Keratinocyte (primary cell): ENCODE data around the gene TMEM234. TPM values are rescaled to one million over a fixed set of nuclear protein-coding genes. Genes with fewer than 3 reads are reported as not detected.

Experiments used
- DNase-seq: peaks from one replicate; pipeline ENCODE4 v3.0.0-alpha.2; 2011; ENCODE audit warnings: low read depth, missing footprints, low spot score
- FAIRE-seq: peaks from 2 replicates; lab custom pipeline; 2011; peaks lifted over from hg19 to GRCh38; lab: Jason Lieb, UNC
- H2AFZ ChIP-seq: 2 replicates; pipeline ENCODE4 v1.6.0; 2012; ENCODE audit warnings: low read length, control low read depth, inconsistent platforms; ENCODE audit not compliant: control insufficient read depth
- H3K27ac ChIP-seq: 2 replicates; pipeline ENCODE4 v1.5.1; 2011; ENCODE audit warnings: low read length; ENCODE audit not compliant: control insufficient read depth, insufficient read depth
- H3K27me3 ChIP-seq: 3 replicates; pipeline ENCODE4 v1.6.0; 2011; ENCODE audit warnings: low read length; ENCODE audit not compliant: control insufficient read depth, insufficient read depth; ENCODE audit errors: extremely low read depth
- H3K36me3 ChIP-seq, 2 experiments: 2 replicates in 1 of 2; 3 replicates in 1 of 2; pipeline ENCODE4 v1.5.1; 2011; ENCODE audit warnings: low read length in 2 of 2, mild to moderate bottlenecking in 1 of 2; ENCODE audit not compliant: control insufficient read depth in 2 of 2, insufficient read depth in 2 of 2; ENCODE audit errors: extremely low read depth in 1 of 2
- H3K4me1 ChIP-seq: 3 replicates; pipeline ENCODE4 v1.5.1; 2011; ENCODE audit warnings: low read length; ENCODE audit not compliant: control insufficient read depth, insufficient read depth; ENCODE audit errors: extremely low read depth
- H3K4me2 ChIP-seq: 3 replicates; pipeline ENCODE4 v1.6.0; 2011; ENCODE audit warnings: low read depth, low read length; ENCODE audit not compliant: control insufficient read depth, insufficient read depth; ENCODE audit errors: extremely low read depth
- H3K4me3 ChIP-seq, 3 experiments: fragments of 200-600 bp in 1 of 3; sonication (generic) in 1 of 3; 2 replicates in 2 of 3; 3 replicates in 1 of 3; pipeline ENCODE4 v1.5.1; 2011 to 2016; ENCODE audit warnings: low read length in 3 of 3, mild to moderate bottlenecking in 3 of 3, control low read depth in 2 of 3, inconsistent platforms in 1 of 3, low read depth in 1 of 3, mixed read lengths in 1 of 3, mixed run types in 1 of 3, moderate library complexity in 1 of 3; ENCODE audit not compliant: control insufficient read depth in 2 of 3, insufficient read depth in 2 of 3; ENCODE audit errors: extremely low read depth in 1 of 3
- H3K79me2 ChIP-seq: 2 replicates; pipeline ENCODE4 v1.6.0; 2012; ENCODE audit warnings: low read length; ENCODE audit not compliant: control insufficient read depth, insufficient read depth
- H3K9ac ChIP-seq: 3 replicates; pipeline ENCODE4 v1.6.0; 2011; ENCODE audit warnings: low read length; ENCODE audit not compliant: control insufficient read depth, insufficient read depth; ENCODE audit errors: extremely low read depth
- H3K9me1 ChIP-seq: 3 replicates; pipeline ENCODE4 v1.6.0; 2011; ENCODE audit warnings: low read length; ENCODE audit not compliant: control insufficient read depth, insufficient read depth; ENCODE audit errors: extremely low read depth
- H3K9me3 ChIP-seq: 2 replicates; pipeline ENCODE4 v1.5.1; 2012; ENCODE audit warnings: low read depth, low read length; ENCODE audit not compliant: control insufficient read depth
- H4K20me1 ChIP-seq: 3 replicates; pipeline ENCODE4 v1.6.0; 2011; ENCODE audit warnings: low read length; ENCODE audit not compliant: control insufficient read depth, insufficient read depth; ENCODE audit errors: extremely low read depth
- EZH2 ChIP-seq: IDR thresholded peaks from one replicate; pipeline ENCODE4 v1.6.1; 2012; ENCODE audit warnings: inconsistent platforms, mild to moderate bottlenecking, low read length, moderate library complexity
- dilution Hi-C: fragments of 300-500 bp; cut with MboI; formaldehyde crosslinking; loops from one replicate; pipeline ENCODE4 v1.7.0; 2020; ENCODE audit warnings: low sequenced_read_pairs; ENCODE audit not compliant: extremely low pct_ligation_motif_present
- polyA plus RNA-seq, 5 experiments: library from polyadenylated mRNA; depleted of rRNA in 3 of 5; stranded (reverse) in 3 of 5; stranded (forward) in 1 of 5; unstranded in 1 of 5; fragments of >200 nt; gene quantifications; 1 replicate in 1 of 5; 2 replicates in 3 of 5; 3 replicates in 1 of 5; pipeline versions ENCODE4 v1.2.1 to v1.2.3, GENCODE V29; 2011 to 2012; ENCODE audit warnings: missing spikeins in 2 of 5, low read depth in 1 of 5, low replicate concordance in 1 of 5
- TF ChIP-seq, protein P1 (sequence below), 3 experiments: IDR thresholded peaks in 1 of 3; conservative IDR thresholded peaks in 1 of 3; optimal IDR thresholded peaks in 1 of 3; 2 replicates in 2 of 3; 3 replicates in 1 of 3; pipeline versions ENCODE3 to v1.5.1; 2011; ENCODE audit warnings: low read length in 3 of 3, mild to moderate bottlenecking in 3 of 3, moderate library complexity in 2 of 3, control low read depth in 1 of 3, inconsistent platforms in 1 of 3; ENCODE audit not compliant: insufficient read depth in 2 of 3; ENCODE audit errors: extremely low read depth in 1 of 3

TMEM234 gene
- polyA plus RNA-seq, 1 donor (not counting 4 experiments of a cell fraction or from before 2014, with no cell fraction given): 14.4 TPM

DNA sequence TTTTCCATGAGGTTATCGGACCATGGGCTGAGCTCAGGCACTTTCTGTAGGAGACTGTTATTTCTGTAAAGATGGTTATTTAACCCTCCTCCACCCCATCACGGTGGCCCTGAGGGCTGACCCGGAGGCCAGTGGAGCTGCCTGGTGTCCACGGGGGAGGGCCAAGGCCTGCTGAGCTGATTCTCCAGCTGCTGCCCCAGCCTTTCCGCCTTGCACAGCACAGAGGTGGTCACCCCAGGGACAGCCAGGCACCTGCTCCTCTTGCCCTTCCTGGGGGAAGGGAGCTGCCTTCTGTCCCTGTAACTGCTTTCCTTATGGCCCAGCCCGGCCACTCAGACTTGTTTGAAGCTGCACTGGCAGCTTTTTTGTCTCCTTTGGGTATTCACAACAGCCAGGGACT lies 24.3 kb downstream of the TMEM234 start:
- no peak overlapping the region for H2AFZ ChIP-seq
- no peak for FAIRE-seq
- H3K79me2 ChIP-seq: no peaks in the 10 kb centered on the region
- peaks cover 26 to 39% of the 10 kb centered on the region in 2 experiments for H3K36me3 ChIP-seq
- H3K27ac ChIP-seq: no peak overlapping the region
- no peak overlapping the region for H3K9ac ChIP-seq
- dilution Hi-C loops: no loop called here
- H3K9me3 ChIP-seq: no peaks in the 10 kb centered on the region
- H3K27me3 ChIP-seq: no peaks in the 10 kb centered on the region
- no peaks in the 10 kb centered on the region for H3K9me1 ChIP-seq
- peaks cover 14% of the 10 kb centered on the region for H3K4me1 ChIP-seq
- no peaks in the 10 kb centered on the region for H4K20me1 ChIP-seq
- H3K4me3 ChIP-seq: no peak overlapping the region
- no peak for DNase-seq
- TF ChIP-seq, protein P1, sequence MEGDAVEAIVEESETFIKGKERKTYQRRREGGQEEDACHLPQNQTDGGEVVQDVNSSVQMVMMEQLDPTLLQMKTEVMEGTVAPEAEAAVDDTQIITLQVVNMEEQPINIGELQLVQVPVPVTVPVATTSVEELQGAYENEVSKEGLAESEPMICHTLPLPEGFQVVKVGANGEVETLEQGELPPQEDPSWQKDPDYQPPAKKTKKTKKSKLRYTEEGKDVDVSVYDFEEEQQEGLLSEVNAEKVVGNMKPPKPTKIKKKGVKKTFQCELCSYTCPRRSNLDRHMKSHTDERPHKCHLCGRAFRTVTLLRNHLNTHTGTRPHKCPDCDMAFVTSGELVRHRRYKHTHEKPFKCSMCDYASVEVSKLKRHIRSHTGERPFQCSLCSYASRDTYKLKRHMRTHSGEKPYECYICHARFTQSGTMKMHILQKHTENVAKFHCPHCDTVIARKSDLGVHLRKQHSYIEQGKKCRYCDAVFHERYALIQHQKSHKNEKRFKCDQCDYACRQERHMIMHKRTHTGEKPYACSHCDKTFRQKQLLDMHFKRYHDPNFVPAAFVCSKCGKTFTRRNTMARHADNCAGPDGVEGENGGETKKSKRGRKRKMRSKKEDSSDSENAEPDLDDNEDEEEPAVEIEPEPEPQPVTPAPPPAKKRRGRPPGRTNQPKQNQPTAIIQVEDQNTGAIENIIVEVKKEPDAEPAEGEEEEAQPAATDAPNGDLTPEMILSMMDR (optimal IDR thresholded peaks at IDR 0.05 in 1 of 3, IDR thresholded peaks at IDR 0.05 in 1 of 3, conservative IDR thresholded peaks at IDR 0.05 in 1 of 3; ENCODE audit: extremely low read depth in 1 of 3, insufficient read depth in 2 of 3, low read length in 3 of 3): no peak
- no peak for TF ChIP-seq EZH2
- no peak overlapping the region for H3K4me2 ChIP-seq

DNA sequence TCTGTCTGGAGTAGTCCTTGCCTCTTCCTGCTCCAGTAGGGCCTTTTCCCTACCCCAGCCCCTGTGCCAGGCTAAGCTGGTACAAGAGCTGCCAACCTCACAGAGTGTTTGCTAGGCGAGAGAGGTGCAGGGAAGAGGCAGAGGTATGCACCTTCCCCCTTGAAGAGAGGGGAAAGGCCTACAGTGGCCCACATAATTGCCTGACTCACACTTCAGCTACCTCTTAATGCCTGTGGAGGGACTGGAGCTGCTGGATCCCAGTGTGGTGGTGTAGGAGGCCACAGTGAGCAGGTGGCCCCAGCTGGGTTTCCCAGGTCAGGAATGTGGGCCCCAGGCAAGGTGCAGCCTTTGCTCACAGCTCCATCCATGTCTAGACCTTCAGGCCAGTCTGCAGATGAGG lies 25.1 kb downstream of the TMEM234 start:
- Histone ChIP-seq H3K4me2 (no peak overlapping the region), H2AFZ (no peak overlapping the region), H3K9ac (no peak overlapping the region), H3K27ac (no peak overlapping the region), H3K9me1 (no peaks in the 10 kb centered on the region), H3K4me1 (peaks cover 14% of the 10 kb centered on the region), H3K9me3 (no peaks in the 10 kb centered on the region), H3K79me2 (no peaks in the 10 kb centered on the region), H4K20me1 (no peaks in the 10 kb centered on the region), H3K36me3 (peaks cover 33 to 46% of the 10 kb centered on the region in 2 experiments), H3K27me3 (no peaks in the 10 kb centered on the region), H3K4me3 (no peak overlapping the region)
- dilution Hi-C loops: no loop called here
- DNase-seq (no peak), FAIRE-seq (no peak)
- TF ChIP-seq EZH2: no peak
- TF ChIP-seq, protein P1 (optimal IDR thresholded peaks at IDR 0.05 in 1 of 3, IDR thresholded peaks at IDR 0.05 in 1 of 3, conservative IDR thresholded peaks at IDR 0.05 in 1 of 3; ENCODE audit: extremely low read depth in 1 of 3, insufficient read depth in 2 of 3, low read length in 3 of 3): no peak
